HG03103 (cell line): ENCODE data around the gene TMEM201.
A peak's percentile ranks its signal among the peaks of the same experiment; 100 is the strongest.
"Not testable (repeated sequence)": the region's sequence is repeated elsewhere in the genome, so short reads cannot be mapped to it uniquely, and the experiment has no call there.

Experiments used
- ATAC-seq: cut with Tn5 transposase; IDR thresholded peaks from one replicate; pipeline ENCODE4 v1.9.1; 2021; ENCODE audit warnings: low read depth; ENCODE audit not compliant: unreplicated experiment

TMEM201 gene

GRCh38 chr1:9613625-9614299 is 25.1 kb downstream of the TMEM201 start:
- ATAC-seq, result no peak

- ATAC-seq, result no peak
Observed at GRCh38 chr1:9615316-9616063, 26.8 kb downstream of the TMEM201 start.

GRCh38 chr1:9618909-9619679 is 30.4 kb downstream of the TMEM201 start:
- ATAC-seq, result no peak

- no peak for ATAC-seq
Observed at GRCh38 chr1:9621032-9621431, 32.3 kb downstream of the TMEM201 start.

GRCh38 chr1:9624081-9624480 is 35.4 kb downstream of the TMEM201 start:
- no peak for ATAC-seq

GRCh38 chr1:9625030-9625429 is 36.3 kb downstream of the TMEM201 start:
- ATAC-seq, result not testable (repeated sequence)

GRCh38 chr1:9626201-9626608 is 37.5 kb downstream of the TMEM201 start:
- ATAC-seq, result no peak

- ATAC-seq, result no peak
Observed at GRCh38 chr1:9628541-9629444, 40.1 kb downstream of the TMEM201 start.

- ATAC-seq, result peak; percentile 35
Observed at GRCh38 chr1:9629445-9630201, 40.9 kb downstream of the TMEM201 start.

GRCh38 chr1:9630331-9631111 is 41.8 kb downstream of the TMEM201 start:
- no peak for ATAC-seq

- ATAC-seq, result no peak
Observed at GRCh38 chr1:9631613-9632012, 42.9 kb downstream of the TMEM201 start.

GRCh38 chr1:9633493-9633892 is 44.8 kb downstream of the TMEM201 start:
- ATAC-seq, result no peak

GRCh38 chr1:9634582-9634981 is 45.9 kb downstream of the TMEM201 start:
- no peak for ATAC-seq

- ATAC-seq, result no peak
Observed at GRCh38 chr1:9639227-9639626, 50.5 kb downstream of the TMEM201 start.

GRCh38 chr1:9643351-9644256 is 54.9 kb downstream of the TMEM201 start:
- ATAC-seq, result no peak

GRCh38 chr1:9646037-9646436 is 57.3 kb downstream of the TMEM201 start:
- ATAC-seq, result no peak

GRCh38 chr1:9648171-9648570 is 59.5 kb downstream of the TMEM201 start:
- ATAC-seq, result no peak

GRCh38 chr1:9649769-9650168 is 61.1 kb downstream of the TMEM201 start:
- ATAC-seq, result no peak
